Lower lobe of right lung (tissue), 2 donors: ENCODE results near the gene OSBPL7. TPM values are rescaled to one million over a fixed set of nuclear protein-coding genes. Genes with fewer than 3 reads are reported as not detected.
A peak's percentile ranks its signal among the peaks of the same experiment; 100 is the strongest.

Experiments used
- ATAC-seq, 2 donors: fragments of 200-7000 bp; cut with Tn5 transposase; one replicate each; pipeline ENCODE4 v1.9.1; 2020 to 2022; ENCODE audit warnings: mild to moderate bottlenecking in 2 of 2, moderate library complexity in 2 of 2
- DNase-seq: peaks from one replicate; pipeline ENCODE4 v3.0.0-alpha.2; 2020
- H3K27ac ChIP-seq: fragments of 200-600 bp; one replicate; pipeline ENCODE4 v1.8.0; 2022
- H3K27me3 ChIP-seq: fragments of 200-600 bp; one replicate; pipeline ENCODE4 v1.8.0; 2022; ENCODE audit warnings: low read depth
- H3K36me3 ChIP-seq: fragments of 200-600 bp; one replicate; pipeline ENCODE4 v1.8.0; 2022; ENCODE audit warnings: mild to moderate bottlenecking
- H3K4me1 ChIP-seq: fragments of 200-600 bp; one replicate; pipeline ENCODE4 v1.8.0; 2022
- H3K4me3 ChIP-seq: fragments of 200-600 bp; one replicate; pipeline ENCODE4 v1.8.0; 2022; ENCODE audit warnings: mild to moderate bottlenecking
- H3K9me3 ChIP-seq: fragments of 200-600 bp; one replicate; pipeline ENCODE4 v1.8.0; 2022
- CTCF ChIP-seq: fragments of 200-600 bp; IDR thresholded peaks from one replicate; pipeline ENCODE4 v1.8.0; 2022; ENCODE audit warnings: antibody characterized with exemption, mild to moderate bottlenecking
- intact Hi-C: fragments of 100-400 bp; cut with DNase I; formaldehyde crosslinking; loops from one replicate; pipeline ENCODE4 v1.11.0; 2022
- total RNA-seq: library from RNA; stranded (reverse); fragmentation: NEBNext Ultra II Directional; extraction: Animal tissue kit (Norgen Biotek cat#: 25700); gene quantifications from one replicate; pipeline ENCODE4 v1.2.1, GENCODE V29; 2021
- donor health status: DM: no; HTN: yes; CAD: no; lungs with severe emphysema.

The OSBPL7 gene
- total RNA-seq, 1 donor from 2014 or later, result 15.0 TPM

GRCh38 chr17:47802341-47803022 is 19.1 kb downstream of the OSBPL7 start:
- TF ChIP-seq CTCF, result peak; percentile 50
- Histone ChIP-seq H3K27ac (no peak overlapping the region), H3K27me3 (no peaks in the 10 kb centered on the region), H3K4me3 (no peak overlapping the region), H3K4me1 (no peaks in the 10 kb centered on the region), H3K9me3 (no peaks in the 10 kb centered on the region), H3K36me3 (peaks cover 11% of the 10 kb centered on the region)
- DNase-seq, result no peak
- intact Hi-C loops, result no loop called here
- peak; percentile 60 to 73 for ATAC-seq

DNA sequence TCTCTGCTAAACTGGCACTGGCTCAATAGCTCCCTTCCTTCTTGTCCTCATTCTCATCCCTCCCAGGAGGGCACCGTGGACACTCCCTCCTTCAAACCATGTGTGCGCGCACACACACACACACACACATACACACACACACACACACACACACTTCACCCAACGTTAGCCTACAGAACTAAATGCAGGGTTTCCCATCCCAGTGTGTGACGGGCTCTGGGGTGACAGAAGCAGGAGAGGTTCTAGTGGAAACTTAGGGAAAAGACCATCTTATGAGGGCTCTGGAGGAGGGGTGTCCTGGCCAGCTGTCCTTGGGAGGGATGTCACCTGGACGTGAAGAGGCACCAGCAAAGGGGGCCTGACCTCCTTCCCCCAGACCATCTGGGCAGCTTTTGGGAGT is 19.7 kb downstream of the OSBPL7 start:
- no peak for ATAC-seq
- no peak for DNase-seq
- intact Hi-C loops, result no loop called here
- Histone ChIP-seq H3K27ac (no peak overlapping the region), H3K4me1 (no peaks in the 10 kb centered on the region), H3K27me3 (no peaks in the 10 kb centered on the region), H3K9me3 (no peaks in the 10 kb centered on the region), H3K36me3 (peaks cover 5% of the 10 kb centered on the region), H3K4me3 (no peak overlapping the region)
- TF ChIP-seq CTCF, result no peak

GRCh38 chr17:47801176-47801765 is 20.3 kb downstream of the OSBPL7 start:
- ATAC-seq (no peak), DNase-seq (no peak)
- H3K9me3 ChIP-seq, result no peaks in the 10 kb centered on the region
- no peak overlapping the region for H3K4me3 ChIP-seq
- TF ChIP-seq CTCF, result no peak
- H3K4me1 ChIP-seq, result no peaks in the 10 kb centered on the region
- intact Hi-C loops, result no loop called here
- H3K27me3 ChIP-seq, result no peaks in the 10 kb centered on the region
- no peaks in the 10 kb centered on the region for H3K36me3 ChIP-seq
- no peak overlapping the region for H3K27ac ChIP-seq

DNA sequence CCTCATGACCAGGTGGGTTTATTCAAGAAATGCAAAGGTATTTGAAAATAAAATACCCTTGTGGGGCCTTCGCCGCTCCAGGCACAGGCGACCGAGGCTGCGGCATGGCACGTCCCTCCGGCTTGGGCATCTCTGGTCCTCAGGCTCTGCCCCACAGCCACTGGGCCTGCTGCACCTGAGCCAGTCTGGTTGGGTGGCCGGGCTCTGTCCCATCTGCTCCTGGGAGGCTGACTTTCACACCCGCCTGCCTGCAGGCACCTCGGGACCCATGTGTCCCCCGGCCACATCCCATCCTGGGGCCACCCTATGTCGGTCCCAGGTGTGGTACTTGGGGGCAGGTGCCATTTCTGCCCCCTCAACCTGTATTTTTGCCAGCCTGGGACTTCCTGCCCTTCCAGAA is 20.9 kb downstream of the OSBPL7 start:
- DNase-seq, result no peak
- Histone ChIP-seq H3K9me3 (no peaks in the 10 kb centered on the region), H3K27ac (no peak overlapping the region), H3K36me3 (no peaks in the 10 kb centered on the region), H3K4me3 (no peak overlapping the region), H3K27me3 (no peaks in the 10 kb centered on the region), H3K4me1 (no peaks in the 10 kb centered on the region)
- no peak for TF ChIP-seq CTCF
- ATAC-seq, result no peak
- intact Hi-C loops, result no loop called here

DNA sequence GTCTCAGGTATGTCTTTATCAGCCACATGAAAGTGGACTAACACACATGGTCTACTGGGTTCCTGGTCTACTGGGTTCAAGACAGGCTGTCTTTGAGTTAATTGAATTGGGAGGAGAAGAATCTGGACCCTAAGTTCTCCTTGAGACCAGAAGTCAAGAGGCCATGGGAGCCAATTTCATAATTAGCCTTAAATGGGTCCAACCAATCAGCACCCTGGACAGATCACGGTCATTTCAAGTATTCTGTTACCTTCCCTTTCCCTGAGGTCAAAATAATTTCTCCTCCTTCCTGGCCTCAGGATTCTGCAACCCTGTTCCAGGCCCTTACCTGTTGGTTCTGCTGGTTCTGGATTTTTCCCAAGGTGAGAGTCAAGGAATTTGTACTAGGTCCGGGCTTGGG is 23.8 kb downstream of the OSBPL7 start:
- intact Hi-C loops, result no loop called here
- H3K27me3 ChIP-seq, result peaks cover 13% of the 10 kb centered on the region
- H3K4me3 ChIP-seq, result no peak overlapping the region
- no peaks in the 10 kb centered on the region for H3K9me3 ChIP-seq
- H3K27ac ChIP-seq, result no peak overlapping the region
- ATAC-seq (no peak), DNase-seq (no peak)
- no peak for TF ChIP-seq CTCF
- no peaks in the 10 kb centered on the region for H3K36me3 ChIP-seq
- no peaks in the 10 kb centered on the region for H3K4me1 ChIP-seq
